ENCODE results near the gene CNOT9.

GRCh38 chr2:218578272-218578877 lies 9.7 kb downstream of the CNOT9 start:
- TF ChIP-seq EP300 (IDR thresholded peaks at IDR 0.05; ENCODE audit: low read depth in 2 of 2, low read length in 2 of 2) (no peak), EP300 (CRISPR knock-in tag; IDR thresholded peaks at IDR 0.05; ENCODE audit: borderline replicate concordance) (no peak), SRF (IDR thresholded peaks at IDR 0.05; ENCODE audit: low read depth, low read length) (no peak), CTCF (CRISPR knock-in tag; IDR thresholded peaks at IDR 0.05) (no peak)

All from HepG2 (cell line).